Measurements from ENCODE around the gene SLCO4C1.

- TF ChIP-seq CTCF (IDR thresholded peaks at IDR 0.05) (no peak), EZH2phosphoT487 (IDR thresholded peaks at IDR 0.05) (no peak), EZH2 (IDR thresholded peaks at IDR 0.05) (peak; percentile 15)
Observed at GRCh38 chr5:102295534-102296177, 428 bp downstream of the SLCO4C1 start.
